ENCODE measurements around the gene ERBB3.
"Not testable (repeated sequence)": the region's sequence is repeated elsewhere in the genome, so short reads cannot be mapped to it uniquely, and the experiment has no call there.

The ERBB3 gene

DNA sequence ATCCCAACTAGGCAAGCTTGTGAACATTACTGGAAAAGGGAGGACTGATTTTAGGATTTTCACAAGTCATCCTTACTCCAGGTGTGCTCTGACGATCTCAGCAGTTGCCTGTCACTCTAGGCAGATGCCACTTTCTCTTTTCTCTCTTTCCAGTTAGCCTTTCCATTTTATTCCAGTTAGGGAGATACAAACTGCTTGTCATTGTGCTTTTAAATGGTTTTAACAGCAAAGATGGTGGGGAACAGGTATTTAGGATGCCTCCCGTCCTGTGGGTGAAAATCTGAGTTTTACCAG is 25.6 kb downstream of the ERBB3 start:
- CTCF ChIA-PET = no interaction called here
- TF ChIP-seq LEF1 (IDR thresholded peaks at IDR 0.05; ENCODE audit: borderline replicate concordance) = no peak
- TF ChIP-seq TARDBP (IDR thresholded peaks at IDR 0.05) = no peak
- TF ChIP-seq ELF4 (IDR thresholded peaks at IDR 0.05) = no peak
- TF ChIP-seq NFRKB (IDR thresholded peaks at IDR 0.05) = no peak
- no peak for TF ChIP-seq SP1 (IDR thresholded peaks at IDR 0.05)
- TF ChIP-seq L3MBTL2 (conservative IDR thresholded peaks at IDR 0.05) = no peak
- TF ChIP-seq SUZ12 (IDR thresholded peaks at IDR 0.05) = no peak
- TF ChIP-seq FOXK2 (IDR thresholded peaks at IDR 0.05) = no peak

GRCh38 chr12:56107242-56107641 is 27.3 kb downstream of the ERBB3 start:
- ChIA-PET CTCF (interaction anchor here (0.7 kb wide), 1 partner anchor 12 kb away, joined by 3 read pairs; no protein-coding TSS in a partner anchor), POLR2A (interaction anchor here (1.2 to 1.4 kb wide), 4 partner anchors 10 to 28 kb away, joined by 4 to 7 read pairs (median 5); partner anchors contain the start of genes ERBB3, ESYT1, RPL41 and ZC3H10)
- DNase-seq (ENCODE audit: extremely low spot score) = no peak
- no peak for TF ChIP-seq ARNT (IDR thresholded peaks at IDR 0.05)
- no peak for TF ChIP-seq BHLHE40 (IDR thresholded peaks at IDR 0.05; ENCODE audit: borderline replicate concordance)
- TF ChIP-seq LEF1 (IDR thresholded peaks at IDR 0.05; ENCODE audit: borderline replicate concordance) = no peak
- TF ChIP-seq FOXK2 (IDR thresholded peaks at IDR 0.05) = no peak
- TF ChIP-seq SUZ12 (IDR thresholded peaks at IDR 0.05) = no peak
- TF ChIP-seq FOXA1 (IDR thresholded peaks at IDR 0.05) = no peak
- TF ChIP-seq CTBP1 (IDR thresholded peaks at IDR 0.05; ENCODE audit: borderline replicate concordance) = no peak
- TF ChIP-seq, protein P1, sequence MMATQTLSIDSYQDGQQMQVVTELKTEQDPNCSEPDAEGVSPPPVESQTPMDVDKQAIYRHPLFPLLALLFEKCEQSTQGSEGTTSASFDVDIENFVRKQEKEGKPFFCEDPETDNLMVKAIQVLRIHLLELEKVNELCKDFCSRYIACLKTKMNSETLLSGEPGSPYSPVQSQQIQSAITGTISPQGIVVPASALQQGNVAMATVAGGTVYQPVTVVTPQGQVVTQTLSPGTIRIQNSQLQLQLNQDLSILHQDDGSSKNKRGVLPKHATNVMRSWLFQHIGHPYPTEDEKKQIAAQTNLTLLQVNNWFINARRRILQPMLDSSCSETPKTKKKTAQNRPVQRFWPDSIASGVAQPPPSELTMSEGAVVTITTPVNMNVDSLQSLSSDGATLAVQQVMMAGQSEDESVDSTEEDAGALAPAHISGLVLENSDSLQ (IDR thresholded peaks at IDR 0.05) = no peak
- no peak for TF ChIP-seq TARDBP (IDR thresholded peaks at IDR 0.05)
- TF ChIP-seq NFRKB (IDR thresholded peaks at IDR 0.05) = no peak
- no peak for TF ChIP-seq FOXM1 (IDR thresholded peaks at IDR 0.05; ENCODE audit: borderline replicate concordance)
- no peak for TF ChIP-seq L3MBTL2 (conservative IDR thresholded peaks at IDR 0.05)

More for the DNA sequence above, 25.6 kb downstream of the ERBB3 start:
- POLR2A ChIA-PET = interaction anchor here (0.7 to 6.1 kb wide), 8 partner anchors 12 to 367 kb away, joined by 3 to 122 read pairs (median 14); partner anchors contain the start of genes ERBB3, ESYT1, RPL41 and SMARCC2
- no peak for DNase-seq (ENCODE audit: extremely low spot score)

DNA sequence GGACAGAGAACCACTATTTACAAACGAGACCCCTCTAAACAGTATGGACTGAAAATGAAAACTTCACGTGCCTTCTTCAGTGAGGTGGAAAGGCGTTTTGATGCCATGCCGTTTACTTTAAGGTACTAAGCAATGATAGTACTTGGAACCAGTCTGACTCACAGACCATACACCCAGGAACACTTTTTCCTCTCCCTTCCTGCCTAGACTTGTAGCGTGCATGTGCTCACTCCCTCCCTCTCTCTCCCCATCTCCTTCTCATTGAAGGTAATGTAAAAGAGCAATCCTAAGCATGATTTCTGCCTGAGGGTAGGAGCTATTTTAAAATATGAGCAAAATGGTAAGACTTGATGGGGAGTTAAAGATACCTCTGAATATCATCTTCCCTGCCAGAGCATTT is 30.6 kb downstream of the ERBB3 start:
- DNase-seq (ENCODE audit: extremely low spot score) = no peak
- no peak for TF ChIP-seq ARNT (IDR thresholded peaks at IDR 0.05)
- no peak for TF ChIP-seq FOXK2 (IDR thresholded peaks at IDR 0.05)
- no peak for TF ChIP-seq CTBP1 (IDR thresholded peaks at IDR 0.05; ENCODE audit: borderline replicate concordance)
- TF ChIP-seq SUZ12 (IDR thresholded peaks at IDR 0.05) = no peak
- TF ChIP-seq SP1 (IDR thresholded peaks at IDR 0.05) = no peak
- ChIA-PET POLR2A (no interaction called here), CTCF (no interaction called here)

GRCh38 chr12:56114084-56114483 is 34.1 kb downstream of the ERBB3 start:
- TF ChIP-seq SP1 (IDR thresholded peaks at IDR 0.05) = no peak
- TF ChIP-seq ARNT (IDR thresholded peaks at IDR 0.05) = no peak
- no peak for TF ChIP-seq L3MBTL2 (conservative IDR thresholded peaks at IDR 0.05)
- TF ChIP-seq HDGF (IDR thresholded peaks at IDR 0.05; ENCODE audit: borderline replicate concordance) = no peak
- no peak for TF ChIP-seq CTBP1 (IDR thresholded peaks at IDR 0.05; ENCODE audit: borderline replicate concordance)
- no peak for TF ChIP-seq ELF4 (IDR thresholded peaks at IDR 0.05)
- no peak for TF ChIP-seq FOXK2 (IDR thresholded peaks at IDR 0.05)
- no peak for TF ChIP-seq BHLHE40 (IDR thresholded peaks at IDR 0.05; ENCODE audit: borderline replicate concordance)
- ChIA-PET CTCF (no interaction called here), POLR2A (interaction anchor here (2.5 kb wide), 1 partner anchor 10 kb away, joined by 15 read pairs; the partner anchor contains the start of gene PA2G4)
- DNase-seq (ENCODE audit: extremely low spot score) = no peak

DNA sequence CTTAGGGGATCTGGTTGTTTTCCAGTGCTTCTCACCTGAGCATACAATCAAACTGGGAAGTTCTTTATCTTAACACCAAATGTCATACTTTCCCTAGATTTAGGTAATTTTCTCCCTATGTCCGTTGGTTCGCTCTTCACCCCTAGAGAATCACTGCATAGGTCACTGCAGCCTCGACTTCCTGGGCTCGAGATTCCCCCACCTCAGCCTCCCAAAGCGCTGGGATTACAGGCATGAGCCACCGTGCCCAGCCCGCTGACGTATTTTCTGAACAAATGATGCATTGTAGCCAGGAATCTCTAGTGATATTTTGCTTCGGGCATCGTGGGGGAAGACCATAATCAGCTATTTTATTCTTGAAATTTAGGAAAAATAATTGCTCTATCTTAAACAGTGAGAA is 35.4 kb downstream of the ERBB3 start:
- POLR2A ChIA-PET = interaction anchor here (0.6 to 5.9 kb wide), 7 partner anchors 11 to 1340 kb away, joined by 3 to 122 read pairs (median 5); partner anchors contain the start of genes ESYT1, INHBE, PA2G4 and RNF41
- CTCF ChIA-PET = no interaction called here
- DNase-seq (ENCODE audit: extremely low spot score) = no peak
- TF ChIP-seq, protein P1 (IDR thresholded peaks at IDR 0.05) = no peak
- no peak for TF ChIP-seq ARNT (IDR thresholded peaks at IDR 0.05)
- TF ChIP-seq CTBP1 (IDR thresholded peaks at IDR 0.05; ENCODE audit: borderline replicate concordance) = no peak
- no peak for TF ChIP-seq FOXM1 (IDR thresholded peaks at IDR 0.05; ENCODE audit: borderline replicate concordance)
- TF ChIP-seq L3MBTL2 (conservative IDR thresholded peaks at IDR 0.05) = no peak
- TF ChIP-seq HDGF (IDR thresholded peaks at IDR 0.05; ENCODE audit: borderline replicate concordance) = no peak
- no peak for TF ChIP-seq FOXK2 (IDR thresholded peaks at IDR 0.05)
- TF ChIP-seq ZNF384 (IDR thresholded peaks at IDR 0.05) = no peak
- TF ChIP-seq FOXA1 (IDR thresholded peaks at IDR 0.05) = no peak
- TF ChIP-seq SP1 (IDR thresholded peaks at IDR 0.05) = no peak
- TF ChIP-seq TARDBP (IDR thresholded peaks at IDR 0.05) = no peak
- no peak for TF ChIP-seq SUZ12 (IDR thresholded peaks at IDR 0.05)
- TF ChIP-seq BHLHE40 (IDR thresholded peaks at IDR 0.05; ENCODE audit: borderline replicate concordance) = no peak
- no peak for TF ChIP-seq LEF1 (IDR thresholded peaks at IDR 0.05; ENCODE audit: borderline replicate concordance)

GRCh38 chr12:56116267-56117081 is 36.5 kb downstream of the ERBB3 start, which contains the start of gene RPL41:
TSS of gene RPL41 (plus strand) at chr12:56116633.
- ChIA-PET CTCF (no interaction called here), POLR2A (interaction anchor here (0.6 to 5.9 kb wide), 24 partner anchors 9 to 1338 kb away, joined by 3 to 122 read pairs (median 5); partner anchors contain the start of genes ERBB3, ESYT1, INHBE and MYL6)
- TF ChIP-seq NFRKB (IDR thresholded peaks at IDR 0.05) (peak; percentile 98), HDGF (IDR thresholded peaks at IDR 0.05; ENCODE audit: borderline replicate concordance) (no peak), ZNF384 (IDR thresholded peaks at IDR 0.05) (no peak), BHLHE40 (IDR thresholded peaks at IDR 0.05; ENCODE audit: borderline replicate concordance) (no peak), L3MBTL2 (conservative IDR thresholded peaks at IDR 0.05) (peak; percentile 73), ARNT (IDR thresholded peaks at IDR 0.05) (0 out of 2 replicates have a peak, but pooled peaks have one; percentile 19), ELF4 (IDR thresholded peaks at IDR 0.05) (peak; percentile 96)
- TF ChIP-seq, protein P1 (IDR thresholded peaks at IDR 0.05) = no peak
- DNase-seq (ENCODE audit: extremely low spot score) = peak; percentile 75

- ChIA-PET CTCF (interaction anchor here (1.1 to 3.2 kb wide), 2 partner anchors 71 to 77 kb away, joined by 3 to 32 read pairs; partner anchors contain the start of gene SMARCC2), POLR2A (interaction anchor here (0.6 to 5.9 kb wide), 30 partner anchors 9 to 1855 kb away, joined by 3 to 122 read pairs (median 4); partner anchors contain the start of genes CNPY2, ERBB3, ESYT1 and MYL6)
- not testable (repeated sequence) for DNase-seq (ENCODE audit: extremely low spot score)
These were observed 37.2 kb downstream of the ERBB3 start for GRCh38 chr12:56117082-56117706.

All from HEK293T (cell line).